Urinary bladder (tissue), 4 donors: ENCODE measurements around the gene RNASE8. TPM values are rescaled to one million over a fixed set of nuclear protein-coding genes. Genes with fewer than 3 reads are reported as not detected.

Source experiments
- DNase-seq: peaks from one replicate; pipeline ENCODE4 v3.0.0-alpha.2; 2015; ENCODE audit errors: extremely low spot score
- H3K27ac ChIP-seq: one replicate; pipeline ENCODE4 v1.5.1; 2013; ENCODE audit warnings: low read depth, mild to moderate bottlenecking, moderate library complexity
- H3K36me3 ChIP-seq: one replicate; pipeline ENCODE4 v1.6.1; 2013; ENCODE audit warnings: mild to moderate bottlenecking, moderate library complexity; ENCODE audit not compliant: insufficient read depth
- H3K4me1 ChIP-seq: one replicate; pipeline ENCODE4 v1.6.1; 2013; ENCODE audit warnings: mild to moderate bottlenecking, moderate library complexity; ENCODE audit not compliant: insufficient read depth
- H3K4me3 ChIP-seq: one replicate; pipeline ENCODE4 v1.5.1; 2013; ENCODE audit warnings: low read depth, low read length
- WGBS: extraction: QIAGEN DNeasy Blood & Tissue Kit; methylation state at CpG from one replicate; pipeline ENCODE4 v1.1.7; 2013; 5-methylcytosine and 5-hydroxymethylcytosine counted together
- polyA plus RNA-seq: library from polyadenylated mRNA; stranded (reverse); fragments of 200-250 nt; gene quantifications from one replicate; pipeline ENCODE4 v1.2.3, GENCODE V29; 2013
- total RNA-seq: library from RNA; depleted of rRNA; stranded (reverse); fragments of >200 nt; gene quantifications from one replicate; pipeline ENCODE4 v1.2.3, GENCODE V29; 2014
- donor health status: healthy with polysubstance abuse.
- donor health status: healthy.

The RNASE8 gene
- total and polyA plus RNA-seq, 2 donors: not detected

GRCh38 chr14:21078287-21078686, 20.7 kb downstream of the RNASE8 start:
- H3K4me1 ChIP-seq: no peaks in the 10 kb centered on the region
- no peak overlapping the region for H3K27ac ChIP-seq
- no peak overlapping the region for H3K4me3 ChIP-seq
- DNase-seq: no peak
- WGBS: 87% methylated on average over 5 of the region's 5 CpGs
- H3K36me3 ChIP-seq: peaks cover 3% of the 10 kb centered on the region

- WGBS: 84% methylated on average over 10 of the region's 10 CpGs
- Histone ChIP-seq H3K4me1 (no peaks in the 10 kb centered on the region), H3K27ac (no peak overlapping the region), H3K36me3 (peaks cover 3% of the 10 kb centered on the region), H3K4me3 (no peak overlapping the region)
- no peak for DNase-seq
Observed at GRCh38 chr14:21078726-21079125, 21.1 kb downstream of the RNASE8 start.

- no peak for DNase-seq
- Histone ChIP-seq H3K4me3 (no peak overlapping the region), H3K36me3 (peaks cover 1% of the 10 kb centered on the region), H3K27ac (no peak overlapping the region), H3K4me1 (no peaks in the 10 kb centered on the region)
- 88% methylated on average over 30 of the region's 30 CpGs for WGBS
Observed at GRCh38 chr14:21081521-21082142, 24.0 kb downstream of the RNASE8 start.

GRCh38 chr14:21083565-21084325, 26.1 kb downstream of the RNASE8 start:
- Histone ChIP-seq H3K36me3 (peaks cover 1% of the 10 kb centered on the region), H3K27ac (no peak overlapping the region), H3K4me3 (no peak overlapping the region), H3K4me1 (no peaks in the 10 kb centered on the region)
- 84% methylated on average over 11 of the region's 11 CpGs for WGBS
- no peak for DNase-seq

GRCh38 chr14:21084396-21084795, 26.8 kb downstream of the RNASE8 start:
- Histone ChIP-seq H3K27ac (no peak overlapping the region), H3K36me3 (peaks cover 1% of the 10 kb centered on the region), H3K4me3 (no peak overlapping the region), H3K4me1 (no peaks in the 10 kb centered on the region)
- no peak for DNase-seq
- WGBS: 85% methylated on average over 2 of the region's 2 CpGs

- H3K36me3 ChIP-seq: peaks cover 1% of the 10 kb centered on the region
- DNase-seq: no peak
- H3K27ac ChIP-seq: no peak overlapping the region
- 73% methylated on average over 17 of the region's 17 CpGs for WGBS
- no peaks in the 10 kb centered on the region for H3K4me1 ChIP-seq
- H3K4me3 ChIP-seq: no peak overlapping the region
Observed at GRCh38 chr14:21084998-21085853, 27.6 kb downstream of the RNASE8 start.

GRCh38 chr14:21086908-21087293, 29.3 kb downstream of the RNASE8 start:
- Histone ChIP-seq H3K36me3 (no peaks in the 10 kb centered on the region), H3K27ac (no peak overlapping the region), H3K4me3 (no peak overlapping the region), H3K4me1 (no peaks in the 10 kb centered on the region)
- DNase-seq: no peak
- 78% methylated on average over 4 of the region's 4 CpGs for WGBS

- 23% methylated on average over 19 of the region's 19 CpGs for WGBS
- H3K4me3 ChIP-seq: no peak overlapping the region
- peak overlapping the region; percentile 16 for H3K27ac ChIP-seq
- DNase-seq: no peak
- H3K36me3 ChIP-seq: no peaks in the 10 kb centered on the region
- no peaks in the 10 kb centered on the region for H3K4me1 ChIP-seq
Observed at GRCh38 chr14:21087294-21088091, 29.9 kb downstream of the RNASE8 start.

- Histone ChIP-seq H3K27ac (no peak overlapping the region), H3K4me1 (no peaks in the 10 kb centered on the region), H3K36me3 (no peaks in the 10 kb centered on the region), H3K4me3 (no peak overlapping the region)
- DNase-seq: no peak
- 79% methylated on average over 4 of the region's 4 CpGs for WGBS
Observed at GRCh38 chr14:21088687-21089086, 31.1 kb downstream of the RNASE8 start.

- H3K4me1 ChIP-seq: no peaks in the 10 kb centered on the region
- DNase-seq: no peak
- WGBS: 51% methylated on average over 1 of the region's 1 CpG
- H3K27ac ChIP-seq: no peak overlapping the region
- no peaks in the 10 kb centered on the region for H3K36me3 ChIP-seq
- no peak overlapping the region for H3K4me3 ChIP-seq
Observed at GRCh38 chr14:21089271-21089670, 31.6 kb downstream of the RNASE8 start.

- WGBS: 72% methylated on average over 5 of the region's 5 CpGs
- Histone ChIP-seq H3K27ac (no peak overlapping the region), H3K4me1 (no peaks in the 10 kb centered on the region), H3K36me3 (no peaks in the 10 kb centered on the region), H3K4me3 (no peak overlapping the region)
- no peak for DNase-seq
Observed at GRCh38 chr14:21089877-21090193, 32.2 kb downstream of the RNASE8 start.

GRCh38 chr14:21090194-21090939, 32.7 kb downstream of the RNASE8 start:
- Histone ChIP-seq H3K4me1 (no peaks in the 10 kb centered on the region), H3K36me3 (no peaks in the 10 kb centered on the region)

More at GRCh38 chr14:21090194-21090939, 32.7 kb downstream of the RNASE8 start:
- no peak overlapping the region for H3K27ac ChIP-seq
- WGBS: 86% methylated on average over 45 of the region's 45 CpGs
- DNase-seq: no peak
- no peak overlapping the region for H3K4me3 ChIP-seq
